Nephron progenitor cell (in vitro differentiated cells): Measurements from ENCODE around the gene TRIO.
A peak's percentile ranks its signal among the peaks of the same experiment; 100 is the strongest.

Experiments
- DNase-seq: peaks from one replicate; pipeline ENCODE4 v3.0.0; 2021
- H3K27ac Mint-ChIP-seq: 2 replicates; pipeline ENCODE4 v1.8.0; 2021; ENCODE audit warnings: mild to moderate bottlenecking, moderate library complexity, mixed read lengths
- H3K27me3 Mint-ChIP-seq: 2 replicates; pipeline ENCODE4 v1.8.0; 2021; ENCODE audit warnings: mild to moderate bottlenecking, low read depth, mixed read lengths; ENCODE audit not compliant: poor library complexity
- H3K36me3 Mint-ChIP-seq: 2 replicates; pipeline ENCODE4 v1.8.0; 2021; ENCODE audit warnings: low read depth, mixed read lengths
- H3K4me1 Mint-ChIP-seq: 2 replicates; pipeline ENCODE4 v1.8.0; 2021; ENCODE audit warnings: mixed read lengths
- H3K4me3 Mint-ChIP-seq: 2 replicates; pipeline ENCODE4 v1.8.0; 2021; ENCODE audit warnings: mild to moderate bottlenecking, moderate library complexity, mixed read lengths
- H3K9me3 Mint-ChIP-seq: 2 replicates; pipeline ENCODE4 v1.8.0; 2021; ENCODE audit warnings: mild to moderate bottlenecking, moderate library complexity, mixed read lengths
- CTCF ChIP-seq: fragments of 200-600 bp; sonication (generic); IDR thresholded peaks from 2 replicates; pipeline ENCODE4 v1.5.0; 2021; ENCODE audit warnings: antibody characterized with exemption

The TRIO gene

GRCh38 chr5:14532180-14532579, 389.0 kb downstream of the TRIO start:
- Mint-ChIP-seq H3K36me3 (no peaks in the 10 kb centered on the region), H3K4me1 (peaks cover 19% of the 10 kb centered on the region), H3K27me3 (peaks cover 3% of the 10 kb centered on the region), H3K9me3 (peaks cover 4% of the 10 kb centered on the region), H3K4me3 (no peak overlapping the region), H3K27ac (no peak overlapping the region)
- DNase-seq = no peak
- no peak for TF ChIP-seq CTCF

- Mint-ChIP-seq H3K9me3 (peaks cover 19% of the 10 kb centered on the region), H3K27ac (peak overlapping the region; percentile 95), H3K4me3 (no peak overlapping the region), H3K4me1 (peaks cover 19% of the 10 kb centered on the region), H3K36me3 (no peaks in the 10 kb centered on the region), H3K27me3 (peaks cover 3% of the 10 kb centered on the region)
- DNase-seq = no peak
- TF ChIP-seq CTCF = no peak
These were observed 391.6 kb downstream of the TRIO start for GRCh38 chr5:14534773-14535172.

GRCh38 chr5:14545308-14545707, 402.2 kb downstream of the TRIO start:
- no peaks in the 10 kb centered on the region for H3K4me1 Mint-ChIP-seq
- no peak for DNase-seq
- no peak overlapping the region for H3K27ac Mint-ChIP-seq
- H3K4me3 Mint-ChIP-seq = no peak overlapping the region
- no peaks in the 10 kb centered on the region for H3K36me3 Mint-ChIP-seq
- H3K27me3 Mint-ChIP-seq = peaks cover 16% of the 10 kb centered on the region
- H3K9me3 Mint-ChIP-seq = peaks cover 33% of the 10 kb centered on the region
- TF ChIP-seq CTCF = no peak

GRCh38 chr5:14545862-14546261, 402.7 kb downstream of the TRIO start:
- Mint-ChIP-seq H3K4me1 (no peaks in the 10 kb centered on the region), H3K36me3 (no peaks in the 10 kb centered on the region)

GRCh38 chr5:14547666-14548065, 404.5 kb downstream of the TRIO start:
- DNase-seq = no peak
- H3K9me3 Mint-ChIP-seq = peaks cover 18% of the 10 kb centered on the region
- H3K36me3 Mint-ChIP-seq = no peaks in the 10 kb centered on the region
- H3K27me3 Mint-ChIP-seq = peaks cover 15% of the 10 kb centered on the region
- H3K4me1 Mint-ChIP-seq = no peaks in the 10 kb centered on the region
- H3K4me3 Mint-ChIP-seq = no peak overlapping the region
- no peak overlapping the region for H3K27ac Mint-ChIP-seq
- TF ChIP-seq CTCF = no peak

More at GRCh38 chr5:14545862-14546261, 402.7 kb downstream of the TRIO start:
- H3K27me3 Mint-ChIP-seq = peaks cover 15% of the 10 kb centered on the region
- H3K27ac Mint-ChIP-seq = no peak overlapping the region
- peaks cover 30% of the 10 kb centered on the region for H3K9me3 Mint-ChIP-seq
- no peak overlapping the region for H3K4me3 Mint-ChIP-seq
- no peak for TF ChIP-seq CTCF
- DNase-seq = no peak

GRCh38 chr5:14551211-14551610, 408.1 kb downstream of the TRIO start:
- Mint-ChIP-seq H3K27me3 (peaks cover 8% of the 10 kb centered on the region), H3K36me3 (no peaks in the 10 kb centered on the region), H3K27ac (no peak overlapping the region), H3K4me3 (no peak overlapping the region), H3K4me1 (no peaks in the 10 kb centered on the region), H3K9me3 (peaks cover 27% of the 10 kb centered on the region)
- no peak for TF ChIP-seq CTCF
- no peak for DNase-seq
